B cell (primary cell): ENCODE measurements around the gene KCNH5.

Experiments used
- EZH2 ChIP-seq: IDR thresholded peaks from 2 replicates; pipeline ENCODE4 v1.6.1; 2012; ENCODE audit warnings: borderline replicate concordance, low read depth, mild to moderate bottlenecking, moderate library complexity, low read length; ENCODE audit not compliant: insufficient read depth, poor library complexity, severe bottlenecking
- TF ChIP-seq, protein P1 (sequence below): fragments of 200-600 bp; IDR thresholded peaks from one replicate; pipeline ENCODE4 v1.8.0; 2022; ENCODE audit warnings: antibody characterized with exemption, mild to moderate bottlenecking

DNA sequence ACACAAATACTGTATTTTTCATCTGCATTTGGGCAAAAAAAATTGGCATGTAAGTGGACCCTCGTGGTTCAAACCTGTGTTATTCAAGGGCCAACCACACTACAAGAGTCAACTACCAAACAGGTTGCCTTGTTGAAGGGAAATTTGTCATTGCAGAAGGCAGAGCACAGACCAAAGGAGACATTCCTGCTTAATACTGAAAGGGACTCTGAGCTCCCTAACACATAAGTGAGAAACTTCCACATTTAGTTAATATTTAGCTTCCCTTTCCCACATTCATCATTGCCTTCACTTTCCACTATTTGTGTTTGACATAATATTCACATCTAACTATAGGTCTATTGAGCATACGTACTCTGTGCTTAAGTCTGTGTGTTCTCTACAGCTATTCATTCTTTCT lies 266.9 kb downstream of the KCNH5 start:
- TF ChIP-seq EZH2: no peak
- TF ChIP-seq, protein P1, sequence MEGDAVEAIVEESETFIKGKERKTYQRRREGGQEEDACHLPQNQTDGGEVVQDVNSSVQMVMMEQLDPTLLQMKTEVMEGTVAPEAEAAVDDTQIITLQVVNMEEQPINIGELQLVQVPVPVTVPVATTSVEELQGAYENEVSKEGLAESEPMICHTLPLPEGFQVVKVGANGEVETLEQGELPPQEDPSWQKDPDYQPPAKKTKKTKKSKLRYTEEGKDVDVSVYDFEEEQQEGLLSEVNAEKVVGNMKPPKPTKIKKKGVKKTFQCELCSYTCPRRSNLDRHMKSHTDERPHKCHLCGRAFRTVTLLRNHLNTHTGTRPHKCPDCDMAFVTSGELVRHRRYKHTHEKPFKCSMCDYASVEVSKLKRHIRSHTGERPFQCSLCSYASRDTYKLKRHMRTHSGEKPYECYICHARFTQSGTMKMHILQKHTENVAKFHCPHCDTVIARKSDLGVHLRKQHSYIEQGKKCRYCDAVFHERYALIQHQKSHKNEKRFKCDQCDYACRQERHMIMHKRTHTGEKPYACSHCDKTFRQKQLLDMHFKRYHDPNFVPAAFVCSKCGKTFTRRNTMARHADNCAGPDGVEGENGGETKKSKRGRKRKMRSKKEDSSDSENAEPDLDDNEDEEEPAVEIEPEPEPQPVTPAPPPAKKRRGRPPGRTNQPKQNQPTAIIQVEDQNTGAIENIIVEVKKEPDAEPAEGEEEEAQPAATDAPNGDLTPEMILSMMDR: no peak
